Activated naive CD8-positive, alpha-beta T cell treated with anti-CD3 and anti-CD28 coated beads, Interleukin-2, amount 50 U/mL, for 24 hours (primary cell): Measurements from ENCODE around the gene OR6C76.
"Not testable (repeated sequence)": the region's sequence is repeated elsewhere in the genome, so short reads cannot be mapped to it uniquely, and the experiment has no call there.

Source experiments
- ATAC-seq: fragments of 150-1000 bp; cut with Tn5 transposase; one replicate; pipeline ENCODE4 v1.10.0; 2021
- DNase-seq: peaks from one replicate; pipeline ENCODE4 v3.0.0; 2021
- H3K27ac Mint-ChIP-seq: one replicate; pipeline ENCODE4 v1.8.0; 2021; ENCODE audit warnings: mild to moderate bottlenecking, mixed read lengths
- H3K27me3 Mint-ChIP-seq: one replicate; pipeline ENCODE4 v1.8.0; 2021; ENCODE audit warnings: mixed read lengths
- H3K36me3 Mint-ChIP-seq: one replicate; pipeline ENCODE4 v1.8.0; 2021; ENCODE audit warnings: low read depth, mixed read lengths
- H3K4me1 Mint-ChIP-seq: one replicate; pipeline ENCODE4 v1.8.0; 2021; ENCODE audit warnings: mixed read lengths
- H3K4me3 Mint-ChIP-seq: one replicate; pipeline ENCODE4 v1.8.0; 2021; ENCODE audit warnings: mild to moderate bottlenecking, moderate library complexity, mixed read lengths
- H3K9me3 Mint-ChIP-seq: one replicate; pipeline ENCODE4 v1.8.0; 2021; ENCODE audit warnings: mixed read lengths

Gene OR6C76

GRCh38 chr12:55441233-55441632 lies 15.2 kb downstream of the OR6C76 start:
- not testable (repeated sequence) for H3K4me3 Mint-ChIP-seq, H3K27ac Mint-ChIP-seq, ATAC-seq, H3K36me3 Mint-ChIP-seq, H3K27me3 Mint-ChIP-seq, H3K4me1 Mint-ChIP-seq, H3K9me3 Mint-ChIP-seq, DNase-seq

- Mint-ChIP-seq H3K9me3 (peaks cover 9% of the 10 kb centered on the region), H3K27ac (no peak within 1 kb of the TSS), H3K36me3 (no peaks in the 10 kb centered on the region), H3K4me1 (no peaks in the 10 kb centered on the region), H3K27me3 (peaks cover 9% of the 10 kb centered on the region), H3K4me3 (no peak within 1 kb of the TSS)
- DNase-seq (no peak), ATAC-seq (no peak)
Measured at GRCh38 chr12:55443776-55444175, 17.7 kb downstream of the OR6C76 start, which contains the start of gene OR6C2. Gene OR6C2, plus strand, starts transcription at chr12:55444076. Its CDS starts 8,138 bp downstream, at chr12:55452214.

- Mint-ChIP-seq H3K27me3 (peaks cover 6% of the 10 kb centered on the region), H3K36me3 (no peaks in the 10 kb centered on the region), H3K4me1 (no peaks in the 10 kb centered on the region), H3K9me3 (peaks cover 2% of the 10 kb centered on the region), H3K27ac (no peak overlapping the region), H3K4me3 (no peak overlapping the region)
- ATAC-seq (no peak), DNase-seq (no peak)
Measured at GRCh38 chr12:55445357-55445756, 19.3 kb downstream of the OR6C76 start.

GRCh38 chr12:55446326-55446725 lies 20.3 kb downstream of the OR6C76 start:
- H3K27ac Mint-ChIP-seq: no peak overlapping the region

GRCh38 chr12:55448825-55449224 lies 22.8 kb downstream of the OR6C76 start:
- no peak for DNase-seq
- H3K27me3 Mint-ChIP-seq: peaks cover 9% of the 10 kb centered on the region
- no peak overlapping the region for H3K27ac Mint-ChIP-seq
- no peaks in the 10 kb centered on the region for H3K36me3 Mint-ChIP-seq
- no peak for ATAC-seq
- H3K4me3 Mint-ChIP-seq: no peak overlapping the region
- no peaks in the 10 kb centered on the region for H3K4me1 Mint-ChIP-seq
- no peaks in the 10 kb centered on the region for H3K9me3 Mint-ChIP-seq

More at GRCh38 chr12:55446326-55446725, 20.3 kb downstream of the OR6C76 start:
- H3K27me3 Mint-ChIP-seq: peaks cover 6% of the 10 kb centered on the region
- H3K4me1 Mint-ChIP-seq: no peaks in the 10 kb centered on the region
- no peaks in the 10 kb centered on the region for H3K36me3 Mint-ChIP-seq
- no peaks in the 10 kb centered on the region for H3K9me3 Mint-ChIP-seq
- DNase-seq (no peak), ATAC-seq (no peak)
- no peak overlapping the region for H3K4me3 Mint-ChIP-seq

GRCh38 chr12:55464926-55465325 lies 38.9 kb downstream of the OR6C76 start:
- H3K4me3 Mint-ChIP-seq, ATAC-seq: not testable (repeated sequence)

GRCh38 chr12:55467836-55468235 lies 41.8 kb downstream of the OR6C76 start:
- peaks cover 2% of the 10 kb centered on the region for H3K4me1 Mint-ChIP-seq
- peaks cover 3% of the 10 kb centered on the region for H3K9me3 Mint-ChIP-seq
- no peak overlapping the region for H3K27ac Mint-ChIP-seq
- ATAC-seq (no peak), DNase-seq (no peak)
- peaks cover 19% of the 10 kb centered on the region for H3K27me3 Mint-ChIP-seq
- no peak overlapping the region for H3K4me3 Mint-ChIP-seq
- H3K36me3 Mint-ChIP-seq: no peaks in the 10 kb centered on the region

More at GRCh38 chr12:55464926-55465325, 38.9 kb downstream of the OR6C76 start:
- DNase-seq, H3K9me3 Mint-ChIP-seq, H3K27ac Mint-ChIP-seq, H3K36me3 Mint-ChIP-seq, H3K4me1 Mint-ChIP-seq: not testable (repeated sequence)
- peaks cover 26% of the 10 kb centered on the region for H3K27me3 Mint-ChIP-seq

- no peak overlapping the region for H3K27ac Mint-ChIP-seq
- no peak for DNase-seq
- no peaks in the 10 kb centered on the region for H3K9me3 Mint-ChIP-seq
- H3K4me3 Mint-ChIP-seq: no peak overlapping the region
- H3K4me1 Mint-ChIP-seq: peaks cover 2% of the 10 kb centered on the region
- H3K27me3 Mint-ChIP-seq: peaks cover 17% of the 10 kb centered on the region
- ATAC-seq: no peak
- H3K36me3 Mint-ChIP-seq: no peaks in the 10 kb centered on the region
Measured at GRCh38 chr12:55469291-55469690, 43.2 kb downstream of the OR6C76 start.

GRCh38 chr12:55470088-55470829 lies 44.2 kb downstream of the OR6C76 start, which contains the start of gene OR6C70:
Gene OR6C70, minus strand, starts transcription at chr12:55470138. Its CDS starts 0 bp downstream, at chr12:55470138.
- Mint-ChIP-seq H3K27me3 (peaks cover 17% of the 10 kb centered on the region), H3K9me3 (no peaks in the 10 kb centered on the region), H3K4me3 (no peak within 1 kb of the TSS), H3K27ac (no peak within 1 kb of the TSS), H3K4me1 (peaks cover 2% of the 10 kb centered on the region), H3K36me3 (no peaks in the 10 kb centered on the region)
- ATAC-seq (no peak), DNase-seq (no peak)

GRCh38 chr12:55472264-55472663 lies 46.2 kb downstream of the OR6C76 start:
- Mint-ChIP-seq H3K36me3 (no peaks in the 10 kb centered on the region), H3K4me1 (no peaks in the 10 kb centered on the region), H3K27ac (no peak overlapping the region), H3K9me3 (no peaks in the 10 kb centered on the region), H3K27me3 (peaks cover 12% of the 10 kb centered on the region), H3K4me3 (no peak overlapping the region)
- DNase-seq: no peak
- no peak for ATAC-seq
